ENCODE results near the gene OBP2A.

OBP2A gene

DNA sequence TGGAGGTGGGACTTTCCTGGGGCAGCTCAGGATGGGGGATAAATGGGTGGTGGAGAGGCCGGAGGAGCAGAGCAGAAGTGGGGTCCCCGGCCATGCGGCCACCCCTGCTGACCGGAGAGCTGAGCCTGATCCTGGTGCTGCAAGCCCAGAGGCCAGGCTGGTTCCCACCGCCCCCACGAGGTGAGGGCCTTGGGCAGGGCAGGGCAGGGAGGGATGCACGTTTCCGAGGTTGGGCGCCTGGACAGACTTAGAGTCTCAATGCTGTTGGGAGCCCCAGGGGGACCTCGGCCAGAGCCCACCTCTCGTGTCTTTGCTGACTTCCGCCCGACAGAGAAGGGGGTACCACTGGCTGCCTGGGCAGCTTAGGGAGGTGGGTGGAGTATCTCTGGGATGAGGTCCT, 5.5 kb downstream of the OBP2A start:
- no peak for DNase-seq (ENCODE audit: low read depth, low spot score)

DNA sequence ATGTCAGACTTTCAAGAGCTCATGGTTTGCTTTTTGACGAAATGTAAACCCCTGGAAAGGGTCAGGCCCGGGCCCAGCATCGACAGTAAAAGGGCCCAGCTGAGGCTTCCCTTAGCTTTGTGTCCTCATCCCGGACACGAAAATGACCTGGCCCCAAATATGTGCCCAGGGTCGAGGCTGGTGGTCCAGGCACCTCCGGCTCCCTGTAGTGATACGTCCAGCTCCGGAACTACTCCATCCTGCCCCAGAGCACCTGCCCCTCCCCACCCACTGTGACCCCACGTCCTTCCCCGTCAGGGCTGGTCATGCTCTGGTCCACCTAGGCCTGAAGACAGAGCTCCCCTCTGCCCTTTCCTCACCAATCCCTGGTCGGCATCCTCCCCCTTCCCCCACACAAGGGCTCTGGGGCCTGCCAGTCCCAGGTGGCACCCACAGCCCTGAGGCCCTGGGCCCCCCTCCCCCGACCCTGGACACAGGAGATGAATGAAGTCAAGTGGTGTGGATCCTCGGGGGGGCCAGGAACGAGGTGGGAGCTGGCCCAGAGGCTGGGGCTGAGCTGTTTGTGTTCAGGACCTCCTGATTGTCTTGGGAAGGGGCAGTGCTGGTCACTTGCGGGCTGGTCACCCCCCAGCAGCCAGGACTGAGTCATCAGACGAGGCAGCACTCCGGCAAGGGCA, 6.2 kb downstream of the OBP2A start:
- DNase-seq (ENCODE audit: low read depth, low spot score): no peak

GRCh38 chr9:135552698-135553171, 6.8 kb downstream of the OBP2A start:
- no peak for DNase-seq (ENCODE audit: low read depth, low spot score)

DNA sequence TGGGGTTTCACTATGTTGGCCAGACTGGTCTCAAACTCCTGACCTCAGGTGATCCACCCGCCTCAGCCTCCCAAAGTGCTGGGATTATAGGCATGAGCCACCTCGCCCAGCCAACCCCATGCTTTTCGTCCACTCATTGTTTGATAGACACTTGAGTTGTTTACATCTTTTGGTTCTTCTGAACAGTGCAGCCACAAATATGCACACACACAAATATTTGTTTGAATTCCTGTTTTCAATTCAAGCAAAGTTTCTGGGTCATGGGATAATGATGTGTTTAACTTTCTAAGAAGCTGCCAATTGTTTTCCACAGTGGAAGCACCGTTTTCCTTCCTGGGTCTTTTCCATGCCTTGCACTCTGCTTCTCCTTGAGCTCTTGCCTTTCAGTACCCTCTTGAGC, 8.8 kb downstream of the OBP2A start:
- no peak for DNase-seq (ENCODE audit: low read depth, low spot score)

- DNase-seq (ENCODE audit: low read depth, low spot score): no peak
Observed at GRCh38 chr9:135555203-135555602, 9.3 kb downstream of the OBP2A start.

GRCh38 chr9:135555910-135556309, 10.0 kb downstream of the OBP2A start:
- no peak for DNase-seq (ENCODE audit: low read depth, low spot score)

DNA sequence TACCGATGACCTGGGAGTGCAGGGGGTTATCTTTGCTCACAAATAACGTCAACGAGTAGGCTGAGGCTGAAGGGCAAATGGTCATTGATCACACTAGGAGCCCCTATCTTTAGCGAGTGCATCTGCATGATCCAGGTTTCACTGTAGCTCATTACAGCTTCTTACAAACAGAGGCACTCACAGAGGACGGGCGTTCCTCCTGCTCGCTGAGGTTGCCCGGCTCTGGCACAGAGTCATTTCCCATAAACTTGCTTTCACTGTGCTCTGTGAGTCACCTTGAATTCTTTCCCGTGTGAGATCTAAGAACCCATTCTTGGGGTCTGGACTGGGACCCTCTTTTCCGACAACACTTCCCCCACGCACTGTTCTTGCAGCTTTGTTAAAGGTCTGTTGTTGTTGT, 13.7 kb downstream of the OBP2A start:
- DNase-seq (ENCODE audit: low read depth, low spot score): no peak

- no peak for DNase-seq (ENCODE audit: low read depth, low spot score)
Observed at GRCh38 chr9:135561391-135562234, 15.7 kb downstream of the OBP2A start, which contains the start of gene PAEP. Gene PAEP, plus strand, starts transcription at chr9:135561756.

DNA sequence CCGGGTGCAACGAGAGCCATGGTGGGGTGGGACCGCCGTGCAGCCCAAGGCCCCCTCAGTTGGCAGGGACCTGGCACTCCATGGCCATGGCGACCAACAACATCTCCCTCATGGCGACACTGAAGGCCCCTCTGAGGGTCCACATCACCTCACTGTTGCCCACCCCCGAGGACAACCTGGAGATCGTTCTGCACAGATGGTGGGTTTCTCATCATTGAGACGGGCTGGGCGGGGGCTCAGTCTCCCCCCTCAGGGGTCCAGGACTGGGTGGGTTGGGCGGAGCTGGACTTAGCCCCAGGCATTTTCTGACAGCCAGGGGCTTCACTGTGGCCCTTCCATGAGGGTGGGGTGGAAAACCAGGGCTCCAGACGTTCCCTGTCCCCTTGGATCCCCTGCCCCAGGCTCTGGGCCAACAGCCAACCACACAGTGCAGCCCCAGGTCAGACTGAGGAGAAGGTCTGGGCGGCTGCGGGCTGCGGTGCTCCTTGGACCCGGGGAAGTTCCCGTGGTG, 16.4 kb downstream of the OBP2A start:
- DNase-seq (ENCODE audit: low read depth, low spot score): no peak

- DNase-seq (ENCODE audit: low read depth, low spot score): no peak
Observed at GRCh38 chr9:135563039-135563476, 17.1 kb downstream of the OBP2A start.

- no peak for DNase-seq (ENCODE audit: low read depth, low spot score)
Observed at GRCh38 chr9:135563858-135564257, 17.9 kb downstream of the OBP2A start.

DNA sequence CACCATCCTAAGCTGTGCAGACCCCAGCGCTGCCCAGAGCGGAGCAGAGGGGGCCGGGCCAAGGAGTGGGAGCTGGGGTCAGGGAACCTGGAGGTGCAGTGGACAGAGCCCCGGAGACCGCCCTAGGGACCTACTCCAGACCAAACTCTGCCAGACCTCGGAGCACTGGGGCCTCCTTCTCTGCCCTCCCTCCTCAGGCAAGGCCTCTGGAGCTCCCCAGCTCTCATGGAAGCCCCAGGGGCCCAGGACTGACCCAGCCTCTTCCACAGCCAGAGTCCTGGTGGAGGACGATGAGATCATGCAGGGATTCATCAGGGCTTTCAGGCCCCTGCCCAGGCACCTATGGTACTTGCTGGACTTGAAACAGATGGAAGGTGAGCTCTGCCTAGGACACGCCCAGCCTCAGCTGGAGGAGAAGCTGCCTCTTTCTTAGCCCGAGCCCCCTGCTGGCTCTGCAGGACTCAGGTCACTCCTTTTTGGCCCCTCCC, 19.3 kb downstream of the OBP2A start:
- no peak for DNase-seq (ENCODE audit: low read depth, low spot score)

GRCh38 chr9:135565636-135566035, 19.7 kb downstream of the OBP2A start:
- DNase-seq (ENCODE audit: low read depth, low spot score): no peak

- DNase-seq (ENCODE audit: low read depth, low spot score): no peak
Observed at GRCh38 chr9:135566552-135566951, 20.6 kb downstream of the OBP2A start.

DNA sequence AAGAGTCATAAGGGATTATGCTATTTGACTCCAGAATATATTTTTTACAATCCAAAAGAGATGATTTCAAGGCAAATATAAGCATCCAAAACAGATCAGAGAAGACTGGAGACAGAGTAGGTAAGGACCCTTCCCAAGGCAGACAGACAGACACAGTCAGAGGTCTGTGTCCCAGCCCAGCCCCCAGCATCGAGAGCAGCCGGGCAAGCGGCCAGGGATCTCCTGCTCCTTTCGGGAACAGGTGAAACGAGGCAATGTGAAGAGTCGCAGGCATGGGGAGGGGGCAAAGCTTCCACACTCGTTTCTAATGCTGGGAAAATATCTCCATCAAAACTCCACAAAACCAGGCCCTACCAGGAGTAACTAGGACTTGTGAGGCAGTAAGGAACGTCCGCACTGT, 21.4 kb downstream of the OBP2A start:
- DNase-seq (ENCODE audit: low read depth, low spot score): no peak

GRCh38 chr9:135568026-135568425, 22.1 kb downstream of the OBP2A start:
- DNase-seq (ENCODE audit: low read depth, low spot score): no peak

- no peak for DNase-seq (ENCODE audit: low read depth, low spot score)
Observed at GRCh38 chr9:135570456-135570855, 24.5 kb downstream of the OBP2A start.

DNA sequence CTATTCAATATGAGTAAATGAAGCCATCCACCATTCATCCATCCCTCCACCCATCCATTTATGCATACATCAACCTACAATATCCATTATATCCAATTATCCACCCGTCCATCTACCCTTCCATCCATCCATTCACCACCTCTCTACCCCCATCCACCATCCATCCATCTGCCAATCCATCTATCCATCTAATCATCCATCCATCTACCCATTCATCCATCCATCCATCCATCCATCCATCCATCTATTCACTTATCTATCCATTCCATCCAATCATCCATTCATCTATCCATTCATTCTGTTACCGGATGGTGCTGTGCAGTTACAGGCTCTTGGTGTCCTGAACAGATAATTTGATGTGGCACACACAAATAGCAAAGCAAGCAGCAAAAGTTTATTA, 26.3 kb downstream of the OBP2A start:
- DNase-seq (ENCODE audit: low read depth, low spot score): no peak

- DNase-seq (ENCODE audit: low read depth, low spot score): no peak
Observed at GRCh38 chr9:135573124-135573523, 27.2 kb downstream of the OBP2A start.

- no peak for DNase-seq (ENCODE audit: low read depth, low spot score)
Observed at GRCh38 chr9:135574331-135574730, 28.4 kb downstream of the OBP2A start.

- no peak for DNase-seq (ENCODE audit: low read depth, low spot score)
Observed at GRCh38 chr9:135574943-135575342, 29.0 kb downstream of the OBP2A start.

DNA sequence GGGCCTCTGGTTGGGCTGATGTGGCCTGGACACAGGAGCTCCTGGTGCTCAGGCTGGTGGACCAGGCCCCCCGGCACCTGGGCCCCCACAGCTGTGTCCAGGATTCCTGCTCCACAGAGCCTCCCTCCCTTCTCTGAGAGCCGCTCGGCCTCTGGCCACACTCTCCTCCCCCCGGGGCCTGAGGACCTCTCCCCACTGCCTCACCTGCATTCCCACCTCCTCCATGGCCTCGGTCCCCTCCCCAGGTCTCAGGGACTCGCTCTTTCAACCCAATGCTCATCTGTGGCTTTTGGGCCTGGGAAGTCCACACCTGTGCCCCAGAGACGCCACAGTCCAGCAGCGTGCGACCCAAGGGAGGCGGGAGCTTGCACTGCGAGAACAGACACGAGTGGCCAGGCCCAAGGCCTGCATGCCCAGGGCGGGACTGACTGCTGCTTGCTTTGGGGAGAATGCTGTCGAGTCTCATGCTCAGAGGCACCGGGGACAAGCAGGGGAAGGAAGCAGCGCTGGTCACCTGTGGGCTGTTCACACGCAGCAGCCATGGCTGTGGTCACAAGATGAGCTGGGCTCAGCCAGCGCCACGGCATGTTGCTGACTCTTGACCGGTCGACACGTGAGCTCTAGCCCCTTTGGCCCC, 30.2 kb downstream of the OBP2A start:
- no peak for DNase-seq (ENCODE audit: low read depth, low spot score)

Data from smooth muscle cell of the brain vasculature (primary cell).